ENCODE data around the gene CACNA2D3.

The CACNA2D3 gene

DNA sequence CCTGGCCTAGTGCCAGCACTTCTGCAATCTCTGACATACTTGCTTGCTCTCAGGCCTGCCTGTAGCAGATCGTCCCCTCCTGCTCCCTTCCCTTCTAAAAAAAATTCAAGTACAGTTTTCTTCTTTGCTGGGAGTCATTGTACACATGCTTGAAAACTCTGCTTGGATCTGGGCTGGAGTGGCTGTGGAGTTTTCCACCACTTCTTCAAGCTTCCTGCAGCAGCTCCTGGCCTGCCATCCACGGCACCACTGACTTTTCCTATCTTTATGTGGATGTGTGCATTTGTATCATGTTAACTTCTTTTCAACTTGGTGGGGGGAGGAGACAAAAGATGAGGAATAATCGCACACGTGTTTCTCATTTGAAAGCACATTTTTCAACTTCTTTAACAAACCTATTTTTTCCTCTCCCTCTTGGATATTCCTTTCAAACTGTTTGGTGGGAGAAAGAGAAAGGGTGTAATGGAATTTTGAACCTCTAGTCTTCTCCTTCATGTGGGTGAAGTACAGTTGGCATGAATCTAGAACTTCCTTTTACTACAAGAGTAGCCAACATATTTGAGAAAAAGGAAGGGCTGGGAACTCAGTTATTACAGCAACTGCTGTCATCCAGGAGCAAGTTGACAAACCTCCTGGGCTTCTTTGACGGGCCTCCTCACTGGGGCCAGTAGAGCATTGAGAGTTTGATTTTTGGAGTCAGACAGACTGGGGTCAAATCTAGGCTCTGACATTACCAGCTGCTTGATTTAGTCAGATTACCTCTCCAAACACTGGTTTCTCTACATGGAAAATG, 866.7 kb downstream of the CACNA2D3 start:
- Histone ChIP-seq H3K4me3 (ENCODE audit: low read depth, low read length) (no peak overlapping the region), H3K27me3 (ENCODE audit: insufficient read depth, low read depth, severe bottlenecking) (no peaks in the 10 kb centered on the region), H3K27ac (no peak overlapping the region), H3K36me3 (no peaks in the 10 kb centered on the region), H3K9me3 (ENCODE audit: severe bottlenecking) (no peaks in the 10 kb centered on the region)
- no peak for DNase-seq
- TF ChIP-seq, protein P1, sequence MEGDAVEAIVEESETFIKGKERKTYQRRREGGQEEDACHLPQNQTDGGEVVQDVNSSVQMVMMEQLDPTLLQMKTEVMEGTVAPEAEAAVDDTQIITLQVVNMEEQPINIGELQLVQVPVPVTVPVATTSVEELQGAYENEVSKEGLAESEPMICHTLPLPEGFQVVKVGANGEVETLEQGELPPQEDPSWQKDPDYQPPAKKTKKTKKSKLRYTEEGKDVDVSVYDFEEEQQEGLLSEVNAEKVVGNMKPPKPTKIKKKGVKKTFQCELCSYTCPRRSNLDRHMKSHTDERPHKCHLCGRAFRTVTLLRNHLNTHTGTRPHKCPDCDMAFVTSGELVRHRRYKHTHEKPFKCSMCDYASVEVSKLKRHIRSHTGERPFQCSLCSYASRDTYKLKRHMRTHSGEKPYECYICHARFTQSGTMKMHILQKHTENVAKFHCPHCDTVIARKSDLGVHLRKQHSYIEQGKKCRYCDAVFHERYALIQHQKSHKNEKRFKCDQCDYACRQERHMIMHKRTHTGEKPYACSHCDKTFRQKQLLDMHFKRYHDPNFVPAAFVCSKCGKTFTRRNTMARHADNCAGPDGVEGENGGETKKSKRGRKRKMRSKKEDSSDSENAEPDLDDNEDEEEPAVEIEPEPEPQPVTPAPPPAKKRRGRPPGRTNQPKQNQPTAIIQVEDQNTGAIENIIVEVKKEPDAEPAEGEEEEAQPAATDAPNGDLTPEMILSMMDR (IDR thresholded peaks at IDR 0.05; ENCODE audit: low read depth, low read length) = no peak

DNA sequence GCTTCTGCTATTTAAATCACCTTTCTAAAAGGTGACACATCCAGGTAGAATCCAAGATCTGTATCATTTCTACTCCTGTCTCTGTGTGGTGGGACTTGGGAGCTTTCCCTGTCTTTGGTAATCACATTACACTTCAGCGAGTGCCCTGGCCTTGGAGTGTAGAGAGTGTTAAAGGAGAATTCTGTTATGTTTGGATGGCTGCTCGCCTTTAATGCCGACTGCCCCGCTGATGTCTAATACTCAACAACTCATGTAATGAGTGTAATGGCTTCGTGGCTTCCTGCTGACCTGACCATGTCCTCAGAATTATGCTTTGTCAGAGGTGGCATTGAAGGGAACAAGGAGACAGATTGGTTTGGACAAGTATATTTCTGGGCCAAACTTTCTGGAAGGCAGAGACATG, 871.8 kb downstream of the CACNA2D3 start:
- Histone ChIP-seq H3K27me3 (ENCODE audit: insufficient read depth, low read depth, severe bottlenecking) (no peaks in the 10 kb centered on the region), H3K9me3 (ENCODE audit: severe bottlenecking) (no peaks in the 10 kb centered on the region), H3K27ac (no peak overlapping the region), H3K36me3 (no peaks in the 10 kb centered on the region), H3K4me3 (ENCODE audit: low read depth, low read length) (no peak overlapping the region)
- DNase-seq = no peak
- TF ChIP-seq, protein P1 (IDR thresholded peaks at IDR 0.05; ENCODE audit: low read depth, low read length) = no peak

DNA sequence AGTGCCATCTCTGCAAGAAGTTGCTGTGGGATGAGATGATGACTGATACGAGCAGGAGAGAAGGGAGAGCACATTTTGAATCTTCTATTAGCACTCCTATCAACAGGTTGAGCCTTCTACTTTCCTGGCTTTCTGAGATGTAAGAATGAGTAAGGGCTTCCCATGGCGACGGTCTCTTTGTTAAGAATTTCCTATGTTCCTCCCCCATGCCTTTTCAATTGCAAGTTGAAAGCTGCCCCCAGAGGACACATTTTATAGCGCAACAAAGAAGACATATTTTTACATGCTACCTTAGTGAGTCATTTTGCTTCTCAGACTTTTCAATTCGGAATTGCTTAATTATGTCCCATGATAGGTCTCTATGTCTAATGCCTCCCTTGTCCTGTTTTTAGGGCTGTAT, 876.8 kb downstream of the CACNA2D3 start:
- H3K27ac ChIP-seq = no peak overlapping the region
- no peak overlapping the region for H3K4me3 ChIP-seq (ENCODE audit: low read depth, low read length)
- H3K36me3 ChIP-seq = no peaks in the 10 kb centered on the region
- TF ChIP-seq, protein P1 (IDR thresholded peaks at IDR 0.05; ENCODE audit: low read depth, low read length) = peak; percentile 35
- no peak for DNase-seq
- H3K27me3 ChIP-seq (ENCODE audit: insufficient read depth, low read depth, severe bottlenecking) = no peaks in the 10 kb centered on the region
- H3K9me3 ChIP-seq (ENCODE audit: severe bottlenecking) = no peaks in the 10 kb centered on the region

DNA sequence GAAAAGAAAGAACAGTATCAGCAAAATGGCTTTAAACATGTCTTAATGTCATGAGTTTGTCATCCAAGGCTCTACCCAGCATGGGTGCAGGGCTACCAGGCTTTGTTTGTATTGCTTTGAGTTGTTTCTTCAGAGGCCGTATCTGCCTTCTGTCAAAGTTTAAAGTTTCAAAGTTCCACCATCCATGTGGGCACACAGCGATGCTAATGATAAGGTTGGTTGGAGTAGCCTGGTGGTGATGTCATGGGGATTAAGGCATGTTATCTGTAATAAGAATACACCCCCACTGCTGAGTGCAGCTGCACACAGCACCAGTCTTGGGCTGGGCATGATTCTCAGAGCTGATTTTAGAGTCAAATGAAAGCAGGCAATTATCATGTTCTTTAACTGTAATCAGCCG, 877.5 kb downstream of the CACNA2D3 start:
- peak; percentile 28 for DNase-seq
- Histone ChIP-seq H3K27ac (peak overlapping the region; percentile 55), H3K4me3 (ENCODE audit: low read depth, low read length) (no peak overlapping the region)

DNA sequence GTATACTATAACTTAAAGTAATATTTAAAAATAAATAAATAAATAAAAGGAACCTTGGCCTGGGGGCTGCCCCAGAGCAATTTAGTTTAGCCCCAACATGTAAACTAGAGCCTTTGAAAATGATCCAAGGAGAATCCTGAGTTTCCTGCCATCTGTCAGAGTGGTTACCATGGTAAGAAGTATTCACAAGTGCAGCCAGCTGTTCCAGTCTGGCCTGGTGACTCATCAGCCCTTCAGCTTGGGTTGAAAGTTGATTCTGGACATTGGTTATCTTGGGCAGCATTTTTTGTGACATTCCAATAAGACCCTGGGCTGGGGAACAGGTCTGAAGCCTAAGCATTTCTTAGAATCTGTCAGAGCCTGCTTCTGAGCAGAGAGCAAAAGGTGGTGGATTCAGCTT, 878.2 kb downstream of the CACNA2D3 start:
- Histone ChIP-seq H3K27me3 (ENCODE audit: insufficient read depth, low read depth, severe bottlenecking) (no peaks in the 10 kb centered on the region), H3K4me3 (ENCODE audit: low read depth, low read length) (no peak overlapping the region), H3K9me3 (ENCODE audit: severe bottlenecking) (no peaks in the 10 kb centered on the region), H3K36me3 (no peaks in the 10 kb centered on the region), H3K27ac (peak overlapping the region; percentile 55)
- TF ChIP-seq, protein P1 (IDR thresholded peaks at IDR 0.05; ENCODE audit: low read depth, low read length) = no peak
- peak; percentile 56 for DNase-seq

More for the DNA sequence above, 877.5 kb downstream of the CACNA2D3 start:
- no peaks in the 10 kb centered on the region for H3K27me3 ChIP-seq (ENCODE audit: insufficient read depth, low read depth, severe bottlenecking)
- H3K9me3 ChIP-seq (ENCODE audit: severe bottlenecking) = no peaks in the 10 kb centered on the region
- TF ChIP-seq, protein P1 (IDR thresholded peaks at IDR 0.05; ENCODE audit: low read depth, low read length) = no peak
- H3K36me3 ChIP-seq = no peaks in the 10 kb centered on the region

DNA sequence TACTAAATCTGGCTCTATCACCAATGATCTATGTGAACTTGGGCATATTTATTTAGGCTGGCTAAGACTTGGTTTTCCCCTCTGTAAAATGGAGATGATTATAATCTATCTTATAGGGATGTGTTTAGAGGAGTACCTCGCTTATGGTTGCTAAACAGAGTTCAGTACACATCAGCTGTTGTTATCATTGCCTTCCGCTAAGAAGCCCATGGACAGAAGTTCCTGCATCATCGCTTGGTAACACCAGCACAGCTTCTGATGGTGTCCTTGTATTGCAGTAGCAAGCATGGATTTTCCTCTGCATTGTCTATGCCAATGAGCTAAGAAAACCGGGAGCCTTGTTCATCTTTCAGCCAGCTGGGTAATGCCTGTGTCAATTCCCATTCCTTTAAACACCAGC, 878.6 kb downstream of the CACNA2D3 start:
- Histone ChIP-seq H3K27ac (no peak overlapping the region), H3K36me3 (no peaks in the 10 kb centered on the region), H3K9me3 (ENCODE audit: severe bottlenecking) (no peaks in the 10 kb centered on the region), H3K4me3 (ENCODE audit: low read depth, low read length) (no peak overlapping the region), H3K27me3 (ENCODE audit: insufficient read depth, low read depth, severe bottlenecking) (no peaks in the 10 kb centered on the region)
- no peak for DNase-seq
- TF ChIP-seq, protein P1 (IDR thresholded peaks at IDR 0.05; ENCODE audit: low read depth, low read length) = no peak

All from WERI-Rb-1 (cell line).